Stimulated activated CD8-positive, alpha-beta memory T cell treated with anti-CD3 and anti-CD28 coated beads, Interleukin-12 subunit alpha, Interleukin-12 subunit beta, amount 100 ng/mL, for 1 hour (primary cell): ENCODE data around the gene HIVEP3.

Experiments
- DNase-seq: peaks from one replicate; pipeline ENCODE4 v3.0.0-alpha.2; 2020; ENCODE audit warnings: low read depth

The HIVEP3 gene

DNA sequence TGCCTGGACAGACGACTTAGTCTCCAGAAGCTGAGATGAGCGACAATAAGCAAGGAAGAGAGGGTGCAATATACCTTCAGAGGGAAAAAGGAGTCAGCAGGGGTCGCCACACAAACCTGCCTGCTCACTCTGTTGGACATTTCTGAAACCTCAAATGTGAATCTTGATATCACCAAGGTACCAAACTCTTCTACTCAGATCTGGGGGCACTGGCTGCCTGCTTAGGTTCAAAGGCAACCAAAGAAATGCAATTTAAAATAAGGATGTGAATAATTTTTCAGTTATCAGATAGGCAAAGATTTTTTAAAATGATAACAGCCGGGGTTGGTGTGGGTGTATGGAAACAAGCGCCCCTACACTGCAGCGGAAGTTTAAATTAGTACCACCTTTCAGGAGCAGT, 164.2 kb downstream of the HIVEP3 start:
- DNase-seq, result no peak

DNA sequence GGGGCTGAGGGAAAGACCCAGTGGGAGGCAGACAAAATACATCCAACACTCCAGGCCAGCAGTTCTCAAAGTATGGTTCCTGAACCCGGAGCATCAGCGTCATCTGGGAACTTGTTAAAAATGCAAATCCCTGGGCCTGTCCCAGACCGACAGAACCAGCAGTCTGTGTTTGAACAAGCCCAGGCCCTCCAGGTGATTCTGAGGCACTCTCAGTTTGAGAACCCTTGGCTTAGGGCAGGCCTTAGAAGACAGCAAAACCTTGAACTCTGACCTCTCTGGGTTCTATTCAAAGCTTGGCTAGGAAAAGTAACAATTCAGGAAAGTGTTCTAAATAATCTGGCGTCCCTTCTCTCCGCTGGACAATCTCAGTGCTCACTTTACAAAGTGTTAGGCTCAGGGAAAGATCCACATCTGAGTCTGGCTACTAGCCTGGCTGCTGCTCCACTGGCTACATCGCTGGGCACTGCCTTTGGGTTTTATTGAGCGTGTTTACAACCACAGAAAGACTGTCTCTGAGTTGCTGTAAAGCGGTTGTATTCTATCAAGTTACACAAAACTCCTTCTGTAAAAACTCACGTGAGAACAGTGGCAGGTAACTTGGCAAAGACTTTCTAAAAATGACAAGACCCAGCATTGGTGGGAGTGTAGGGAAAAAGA, 166.1 kb downstream of the HIVEP3 start:
- no peak for DNase-seq

DNA sequence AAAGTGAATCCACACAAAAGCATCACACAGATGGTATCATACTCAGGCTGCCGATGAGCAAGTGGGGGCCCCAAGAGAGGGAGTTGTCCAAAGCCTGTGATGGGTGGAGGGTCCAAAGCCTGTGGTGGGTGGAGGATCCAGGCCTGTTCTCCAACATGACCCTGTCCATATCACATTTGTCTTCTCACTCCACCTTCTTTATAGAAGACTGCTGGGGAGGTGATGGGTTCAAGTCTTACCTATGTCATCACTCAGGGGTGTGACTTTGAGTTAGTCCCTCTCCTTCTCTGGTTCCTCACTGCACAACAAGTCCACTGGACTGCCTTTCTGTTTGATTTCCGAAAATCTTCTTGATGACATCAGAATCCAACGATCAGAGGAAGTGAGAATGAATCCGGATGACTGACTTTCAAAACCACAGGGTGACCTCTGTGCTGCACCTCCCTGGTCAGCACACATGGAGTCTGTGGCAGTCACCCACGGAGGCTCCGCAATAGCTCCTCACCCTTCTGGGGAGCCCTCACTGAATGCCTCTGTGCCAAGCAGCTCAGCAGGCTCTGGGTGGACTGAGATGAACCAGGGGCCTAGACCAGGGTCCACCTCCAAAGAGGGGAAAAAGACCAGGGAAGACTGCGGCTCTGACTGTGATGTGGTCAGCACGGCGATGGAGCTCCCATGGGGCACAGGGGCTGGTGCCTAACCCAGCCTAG, 166.8 kb downstream of the HIVEP3 start:
- no peak for DNase-seq

DNA sequence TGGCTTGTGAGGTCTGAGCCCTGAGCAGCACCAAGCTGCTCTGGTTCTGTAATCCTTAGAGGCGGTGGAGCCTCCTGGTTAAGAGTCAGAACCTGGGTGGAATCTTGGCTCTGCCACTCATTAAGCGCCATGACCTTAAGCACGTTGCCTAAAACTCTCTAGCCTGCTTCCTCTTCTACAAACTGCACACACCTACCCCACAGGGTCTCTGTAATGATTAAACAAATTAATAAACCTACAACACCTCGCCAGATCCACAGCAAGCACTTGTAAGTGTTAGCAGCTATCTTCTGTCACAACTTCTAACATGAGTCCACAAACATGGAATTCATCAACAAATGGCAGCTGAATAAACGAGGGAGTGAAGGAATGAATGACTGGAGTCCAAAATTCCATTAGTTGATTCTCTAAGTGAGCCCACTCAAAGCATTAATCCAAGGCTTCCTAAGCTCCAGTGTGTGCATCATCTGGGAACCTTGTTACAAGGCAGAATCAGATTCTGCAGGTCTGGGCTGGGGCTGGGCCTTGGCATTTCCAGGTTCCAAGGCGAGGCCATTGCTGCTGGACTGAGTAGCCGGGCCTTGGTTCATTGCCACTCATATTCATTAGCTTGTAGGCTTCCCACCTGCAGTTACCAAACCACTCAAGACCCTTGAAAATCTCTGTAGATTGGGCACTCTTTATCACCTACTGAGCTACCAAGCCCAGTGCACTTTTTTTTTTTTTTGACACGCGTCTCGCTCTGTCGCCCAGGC, 168.6 kb downstream of the HIVEP3 start:
- DNase-seq, result no peak

DNA sequence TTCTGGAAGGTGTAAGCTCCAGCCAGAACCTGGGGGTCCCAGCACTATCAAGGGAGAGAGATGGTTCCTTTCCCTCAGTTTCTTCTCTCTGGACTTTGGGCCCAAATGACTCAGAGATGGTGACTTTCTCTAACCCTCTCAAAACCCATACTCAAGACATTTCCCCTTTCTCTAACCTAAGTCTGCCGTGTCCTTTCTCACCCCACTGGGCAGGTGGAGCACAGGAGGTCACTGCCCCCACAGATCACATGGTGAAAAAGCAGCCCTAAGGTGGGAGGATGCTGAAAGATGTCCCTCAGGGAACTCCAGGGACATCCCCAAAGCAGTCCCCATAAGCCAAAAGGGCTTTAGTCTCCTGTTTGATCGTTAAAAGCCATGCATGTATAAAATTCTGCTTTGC, 173.7 kb downstream of the HIVEP3 start:
- no peak for DNase-seq

DNA sequence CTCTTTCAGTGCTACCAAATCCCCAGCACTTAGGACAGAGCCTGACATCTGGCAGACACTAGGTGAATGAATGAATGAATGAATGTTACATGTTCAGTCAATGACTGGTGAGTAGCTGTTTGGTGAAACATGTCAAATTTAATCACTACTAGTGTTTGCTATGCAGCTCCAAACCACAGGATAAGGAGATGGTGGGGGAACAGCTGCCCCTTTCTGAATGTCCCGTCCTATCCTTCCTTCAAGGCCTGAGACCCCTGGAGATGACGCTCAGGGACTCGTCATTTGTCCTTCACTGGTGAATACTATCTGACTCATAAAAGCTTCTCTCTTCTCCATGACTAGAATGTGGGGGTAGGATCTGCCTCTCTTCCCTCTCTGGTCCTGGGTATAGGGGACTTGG, 175.4 kb downstream of the HIVEP3 start:
- no peak for DNase-seq

DNA sequence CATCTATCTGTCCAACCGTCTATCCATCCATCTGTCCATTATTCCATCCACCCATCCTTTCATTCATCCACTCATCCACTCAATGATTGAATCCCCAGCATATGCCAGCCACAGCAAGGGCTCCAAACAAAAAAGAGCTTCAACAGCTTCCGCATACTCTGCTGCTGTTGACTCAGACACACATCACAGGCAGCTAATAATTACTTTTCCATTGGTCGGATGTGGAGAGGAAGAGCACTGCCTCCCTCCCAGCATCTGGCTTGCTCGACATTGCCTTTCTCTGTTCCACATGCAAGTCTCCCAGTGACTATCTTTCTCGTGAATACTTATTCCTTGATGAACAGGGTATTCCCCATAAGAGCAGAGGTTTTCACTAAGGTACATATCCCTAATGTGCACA, 176.5 kb downstream of the HIVEP3 start:
- no peak for DNase-seq

DNA sequence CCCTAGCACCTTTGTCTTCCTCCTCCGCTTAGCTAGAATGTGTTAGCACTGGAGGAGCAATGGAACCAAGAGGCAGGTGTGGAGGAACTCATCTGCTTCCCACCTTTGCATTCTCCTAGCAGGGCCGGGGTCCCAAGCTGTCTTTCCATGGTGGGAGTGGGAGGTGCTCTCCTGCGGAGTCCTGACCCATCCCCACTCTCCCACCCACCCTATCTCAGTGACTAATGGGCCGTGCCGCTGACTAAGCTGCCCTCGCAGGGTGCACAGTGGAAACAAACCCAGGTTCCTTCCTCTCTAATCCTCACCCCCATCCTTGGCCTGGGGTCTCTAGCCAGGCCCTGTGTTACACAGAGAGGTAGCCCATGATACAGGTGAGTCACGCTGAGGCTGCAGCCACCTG, 177.5 kb downstream of the HIVEP3 start:
- DNase-seq, result no peak

DNA sequence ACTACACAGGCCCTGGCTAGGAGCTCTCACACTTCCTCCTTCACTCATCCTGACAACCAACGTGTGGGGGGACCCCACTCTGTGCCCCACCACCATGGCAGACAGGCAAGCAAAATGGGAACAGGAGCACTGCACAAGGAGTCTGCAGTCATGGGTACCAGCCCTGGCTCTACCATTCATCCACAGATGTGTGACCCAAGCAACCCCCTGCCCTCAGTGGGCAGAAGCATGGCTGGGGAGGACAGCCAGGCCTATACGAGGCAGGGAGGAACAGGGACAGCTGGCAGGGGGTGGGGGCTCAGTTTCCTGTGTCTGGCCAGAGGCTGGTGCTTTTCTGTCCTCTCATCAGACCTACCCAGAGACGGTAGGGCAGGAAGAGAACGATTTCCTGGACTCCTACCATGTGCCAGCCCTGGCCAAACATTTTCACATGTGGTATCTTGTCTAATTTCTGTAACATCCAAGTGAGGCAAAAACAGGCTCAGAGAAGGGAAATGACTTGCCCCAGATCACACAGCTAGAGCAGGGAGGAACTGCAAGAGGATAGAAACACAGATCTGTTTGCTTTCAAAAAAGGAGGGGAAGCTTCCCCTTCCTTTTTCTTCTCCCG, 178.0 kb downstream of the HIVEP3 start:
- no peak for DNase-seq

DNA sequence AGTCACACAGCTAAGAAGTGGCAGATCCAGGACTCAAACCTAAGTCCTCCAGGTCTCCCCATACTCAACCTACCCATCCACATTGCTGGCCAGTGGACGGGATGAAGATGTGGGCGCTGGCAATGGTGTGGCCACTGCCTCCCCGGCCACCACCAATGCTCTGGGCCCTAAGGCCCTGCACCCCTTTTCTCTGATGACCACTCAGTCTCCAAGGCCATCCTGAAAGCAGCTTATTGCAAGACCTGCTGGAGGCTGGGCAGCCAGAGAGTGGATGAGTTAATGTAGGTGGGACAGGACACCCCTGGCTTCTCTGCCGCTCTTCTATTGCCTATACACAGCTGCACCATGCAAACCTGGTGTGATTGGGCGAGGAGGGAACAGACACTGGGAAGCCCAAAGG, 178.7 kb downstream of the HIVEP3 start:
- no peak for DNase-seq

DNA sequence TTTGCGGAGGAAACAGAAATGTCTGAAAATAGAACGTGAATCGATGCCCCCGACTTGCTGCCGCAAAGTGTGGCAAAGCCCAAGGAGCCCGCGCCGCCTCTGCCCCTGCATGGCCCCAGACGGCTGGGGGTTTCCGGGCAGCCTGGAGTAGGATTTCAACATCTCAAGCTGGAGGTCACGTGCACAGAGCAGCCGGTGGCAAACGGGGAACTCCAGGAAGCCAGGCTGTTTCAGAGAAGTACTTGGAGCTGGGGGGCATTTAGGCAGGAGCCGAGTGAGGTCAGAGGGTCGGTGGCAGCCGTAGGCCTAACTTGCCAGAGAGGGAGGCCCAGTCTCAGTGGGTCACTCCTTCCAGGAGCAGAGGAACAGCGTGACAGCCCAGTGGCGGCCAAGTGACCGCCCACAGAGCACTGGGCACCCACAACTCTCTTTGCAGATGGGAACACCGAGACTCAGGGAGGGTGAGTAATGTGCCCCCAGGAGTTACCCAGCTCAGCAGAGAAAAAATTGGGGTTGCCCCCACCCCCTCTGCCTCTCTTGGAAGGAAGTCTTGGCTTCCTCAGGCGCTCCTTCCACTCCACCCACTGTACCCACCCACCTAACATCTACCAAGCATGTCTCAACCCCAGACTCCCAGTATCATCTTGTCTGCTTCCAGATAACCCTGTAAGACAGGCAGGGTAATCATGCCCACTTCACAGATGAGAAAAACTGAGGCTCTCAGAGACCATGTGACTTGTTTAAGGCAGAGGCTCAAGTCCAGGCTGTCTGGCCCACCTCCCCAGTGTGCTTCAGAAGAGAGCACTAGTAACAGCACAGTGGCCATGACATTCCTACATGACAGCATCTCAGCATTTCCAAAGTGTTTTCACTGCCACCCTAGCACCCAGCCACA, 179.4 kb downstream of the HIVEP3 start:
- DNase-seq, result peak; percentile 49

DNA sequence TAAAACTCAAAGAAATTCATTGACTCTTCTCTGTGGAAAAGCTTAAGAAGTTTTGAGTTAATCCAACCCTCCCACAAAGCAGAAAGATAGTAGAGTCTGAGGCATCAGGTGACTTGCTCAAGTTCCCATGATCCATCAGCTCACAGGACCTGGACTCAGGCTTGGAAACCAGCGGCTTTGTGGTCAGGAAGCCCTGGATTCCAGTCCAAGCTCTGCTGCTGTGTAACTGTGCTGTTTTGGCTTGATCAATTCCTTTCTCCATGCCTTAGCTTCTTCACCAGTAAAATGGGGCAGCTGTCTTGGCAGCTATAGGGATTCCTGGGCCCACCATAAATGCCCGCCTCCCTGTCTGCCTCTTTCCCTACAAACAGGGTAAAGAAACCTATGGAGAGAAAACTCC, 180.2 kb downstream of the HIVEP3 start:
- no peak for DNase-seq

DNA sequence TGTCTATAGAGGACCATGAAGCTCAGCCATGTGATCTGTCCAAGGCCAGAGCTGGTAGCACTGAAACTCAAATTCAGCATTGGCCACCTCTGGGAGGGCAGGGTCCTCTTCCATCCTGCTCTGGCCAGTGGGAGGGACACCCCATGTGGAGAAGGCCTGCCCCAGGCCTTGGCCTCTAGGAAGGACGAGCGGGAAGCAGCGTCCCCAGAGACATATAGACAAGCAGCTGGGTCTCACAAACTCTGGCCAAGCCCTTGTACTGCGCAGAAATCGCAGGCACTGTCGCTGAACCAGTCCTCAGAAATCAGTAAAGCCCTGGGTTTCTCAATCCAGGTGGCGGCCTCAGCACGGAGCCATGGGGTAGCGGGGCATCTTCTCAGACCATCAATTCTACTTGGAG, 180.7 kb downstream of the HIVEP3 start:
- DNase-seq, result no peak

DNA sequence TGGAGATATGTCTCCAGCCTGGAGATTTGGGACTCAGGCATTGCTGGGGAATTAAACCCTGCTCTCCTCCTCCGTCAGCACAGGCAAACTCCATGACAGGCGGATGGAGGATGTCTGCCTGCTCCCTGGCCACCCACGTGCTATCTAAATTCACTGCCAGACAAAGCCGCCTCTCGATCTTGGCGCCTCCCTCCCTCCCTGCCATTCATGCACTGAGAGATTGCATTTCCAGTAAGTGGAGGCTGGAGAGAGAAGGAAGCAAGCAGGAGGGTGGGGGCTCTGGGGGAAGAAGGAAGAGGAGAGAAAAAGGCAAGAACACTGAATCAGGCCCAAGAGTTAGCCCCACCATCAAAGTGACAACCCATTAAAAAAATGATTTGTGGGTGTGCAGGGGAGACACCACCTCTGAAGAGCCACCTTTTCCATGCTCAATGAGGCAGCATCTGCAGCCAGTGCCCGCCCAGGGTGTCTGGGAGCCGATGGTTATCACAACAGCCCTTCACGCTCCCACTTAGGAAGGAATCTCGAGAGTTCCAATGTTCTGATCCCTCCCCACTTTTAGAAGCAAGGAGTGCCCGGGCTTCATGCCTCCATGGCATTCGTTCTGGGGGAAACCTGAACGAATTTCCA, 183.0 kb downstream of the HIVEP3 start:
- no peak for DNase-seq

DNA sequence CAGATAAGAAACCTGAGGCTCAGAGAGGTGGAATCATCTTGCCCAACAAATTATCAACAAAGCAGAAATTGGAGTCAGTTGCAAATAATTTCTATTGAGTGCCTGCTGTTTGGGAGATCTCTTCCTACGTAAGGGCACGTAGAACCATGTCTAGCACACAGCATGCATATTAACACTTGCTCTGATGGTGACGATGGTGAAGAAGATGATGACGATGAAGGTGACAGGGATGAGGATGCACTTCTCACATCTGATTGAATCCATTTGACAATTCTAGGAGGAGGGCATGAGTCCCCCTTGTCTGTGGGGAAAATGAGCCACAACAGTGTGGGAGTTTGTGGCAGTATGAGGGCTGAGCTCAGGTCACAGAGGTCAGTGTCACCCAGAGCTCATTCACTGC, 183.6 kb downstream of the HIVEP3 start:
- DNase-seq, result no peak

DNA sequence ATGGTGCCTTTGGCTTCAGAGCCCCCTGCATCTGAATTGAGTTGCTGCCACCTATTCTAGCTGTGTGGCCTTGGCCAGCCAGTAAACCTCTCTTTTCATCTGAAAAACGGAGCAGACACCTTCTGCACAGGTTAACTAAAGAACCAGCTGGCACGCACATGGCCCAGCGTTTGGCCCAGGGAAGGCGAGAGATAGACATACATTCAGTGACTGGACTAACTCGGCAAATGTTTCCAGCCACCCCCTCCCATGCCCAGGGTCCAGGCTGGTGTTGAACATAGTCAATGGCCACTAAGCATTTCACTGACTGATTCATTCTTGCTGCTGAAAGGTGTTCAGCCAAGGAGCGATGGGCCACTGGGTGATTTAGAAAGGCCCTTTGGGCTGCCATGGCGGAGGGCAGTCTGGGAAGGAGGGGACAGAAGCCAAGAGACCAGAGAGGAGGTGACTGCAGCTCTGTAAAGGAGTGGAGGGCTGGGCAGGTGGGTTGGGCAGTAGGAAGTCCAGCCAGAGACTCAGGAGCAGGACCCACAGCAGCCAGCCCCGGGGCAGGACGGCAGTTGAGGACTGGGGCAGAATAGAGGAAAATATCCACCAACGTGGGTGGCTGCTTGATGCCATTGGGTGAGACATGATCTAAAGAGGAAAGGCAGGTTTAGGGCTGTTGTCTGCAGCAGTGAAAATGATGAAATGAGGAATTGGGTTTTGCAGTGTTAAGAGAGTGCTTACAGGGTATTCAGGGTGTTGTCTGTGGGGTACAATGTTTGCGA, 184.3 kb downstream of the HIVEP3 start:
- no peak for DNase-seq

DNA sequence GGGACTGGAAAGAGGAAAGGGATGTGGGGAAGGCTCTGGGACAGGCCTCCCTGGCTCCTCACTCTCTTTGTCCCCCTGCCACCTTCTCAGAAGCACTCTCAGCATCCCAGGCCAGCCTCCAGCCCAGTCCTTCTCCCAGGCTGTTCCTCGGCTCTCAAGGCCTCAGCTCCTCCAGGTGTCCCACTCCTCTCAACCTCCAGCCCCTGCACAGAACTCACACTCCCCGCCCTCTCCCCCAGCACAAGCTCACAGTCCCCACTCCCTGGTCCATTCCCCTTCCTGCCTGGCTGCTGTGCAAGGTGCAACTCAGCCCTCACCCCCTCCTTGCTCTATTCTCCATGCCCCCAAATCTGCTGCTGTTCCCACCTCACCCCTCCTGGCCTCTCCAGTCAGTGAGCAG, 185.0 kb downstream of the HIVEP3 start:
- no peak for DNase-seq

DNA sequence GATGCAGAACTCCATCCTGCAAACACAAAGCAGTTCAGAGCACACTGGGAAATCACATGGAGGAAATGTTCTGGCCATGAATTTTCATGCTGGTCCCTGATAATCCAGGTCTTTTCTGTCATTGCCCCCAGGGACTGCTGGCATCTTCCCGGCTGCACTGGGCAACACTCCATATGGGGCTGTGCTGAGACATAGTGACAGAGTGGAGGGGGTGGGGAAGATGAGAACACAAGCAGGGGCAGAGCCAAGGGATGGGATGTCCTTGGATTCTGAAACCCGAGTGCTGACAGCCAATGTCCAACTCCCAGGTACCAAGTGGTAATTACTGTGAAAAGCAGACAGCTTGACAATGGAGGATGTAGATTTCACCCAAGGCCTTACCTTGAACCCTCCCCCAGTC, 185.7 kb downstream of the HIVEP3 start:
- no peak for DNase-seq

DNA sequence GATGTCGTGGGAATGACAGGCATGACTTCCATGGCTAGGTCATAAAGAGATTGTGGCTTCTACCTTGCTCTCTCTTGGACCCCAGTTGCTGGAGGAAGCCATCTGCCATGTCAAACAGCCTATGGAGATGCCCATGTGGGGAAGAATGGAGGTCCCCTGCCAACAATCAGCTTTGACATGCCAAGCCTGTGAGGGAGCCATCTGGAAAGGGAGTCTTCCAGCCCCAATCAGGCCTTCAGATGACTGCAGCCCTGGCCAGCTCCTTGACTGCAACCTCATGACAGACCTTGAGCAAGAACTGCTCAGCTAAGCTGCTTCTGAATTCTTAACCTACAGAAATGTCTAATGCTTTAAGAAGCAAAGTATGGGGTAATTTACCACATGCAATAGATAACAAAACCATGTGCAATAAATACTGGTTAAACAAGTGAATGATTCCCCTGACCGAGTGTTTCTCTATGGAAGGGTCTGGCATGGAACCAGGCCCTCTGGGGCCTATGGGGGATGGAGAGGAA, 187.1 kb downstream of the HIVEP3 start:
- DNase-seq, result no peak

DNA sequence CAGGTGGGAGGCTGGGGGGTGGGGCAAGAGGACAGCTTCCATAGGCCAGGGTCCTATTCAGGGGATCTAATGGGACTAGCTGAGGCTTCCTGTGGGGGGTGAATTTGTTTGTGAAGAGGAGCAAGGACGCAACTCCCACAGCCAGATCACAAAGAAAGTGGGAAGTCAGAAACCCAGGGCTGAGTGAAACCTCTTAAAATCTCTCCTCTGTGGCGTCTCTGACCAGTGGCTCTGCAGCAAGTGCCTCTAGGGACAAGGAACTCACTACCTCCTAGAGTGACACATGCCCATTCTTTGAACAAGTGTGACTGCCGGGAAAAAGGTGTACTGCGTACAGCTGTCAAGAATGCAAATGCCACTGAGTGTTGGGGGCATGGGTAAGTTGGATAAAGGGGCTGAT, 187.9 kb downstream of the HIVEP3 start:
- DNase-seq, result no peak
